ENCODE measurements around the gene B3GNT8.
A peak's percentile ranks its signal among the peaks of the same experiment; 100 is the strongest.
"Not testable (repeated sequence)": the region's sequence is repeated elsewhere in the genome, so short reads cannot be mapped to it uniquely, and the experiment has no call there.

Gene B3GNT8, protein sequence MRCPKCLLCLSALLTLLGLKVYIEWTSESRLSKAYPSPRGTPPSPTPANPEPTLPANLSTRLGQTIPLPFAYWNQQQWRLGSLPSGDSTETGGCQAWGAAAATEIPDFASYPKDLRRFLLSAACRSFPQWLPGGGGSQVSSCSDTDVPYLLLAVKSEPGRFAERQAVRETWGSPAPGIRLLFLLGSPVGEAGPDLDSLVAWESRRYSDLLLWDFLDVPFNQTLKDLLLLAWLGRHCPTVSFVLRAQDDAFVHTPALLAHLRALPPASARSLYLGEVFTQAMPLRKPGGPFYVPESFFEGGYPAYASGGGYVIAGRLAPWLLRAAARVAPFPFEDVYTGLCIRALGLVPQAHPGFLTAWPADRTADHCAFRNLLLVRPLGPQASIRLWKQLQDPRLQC

DNA sequence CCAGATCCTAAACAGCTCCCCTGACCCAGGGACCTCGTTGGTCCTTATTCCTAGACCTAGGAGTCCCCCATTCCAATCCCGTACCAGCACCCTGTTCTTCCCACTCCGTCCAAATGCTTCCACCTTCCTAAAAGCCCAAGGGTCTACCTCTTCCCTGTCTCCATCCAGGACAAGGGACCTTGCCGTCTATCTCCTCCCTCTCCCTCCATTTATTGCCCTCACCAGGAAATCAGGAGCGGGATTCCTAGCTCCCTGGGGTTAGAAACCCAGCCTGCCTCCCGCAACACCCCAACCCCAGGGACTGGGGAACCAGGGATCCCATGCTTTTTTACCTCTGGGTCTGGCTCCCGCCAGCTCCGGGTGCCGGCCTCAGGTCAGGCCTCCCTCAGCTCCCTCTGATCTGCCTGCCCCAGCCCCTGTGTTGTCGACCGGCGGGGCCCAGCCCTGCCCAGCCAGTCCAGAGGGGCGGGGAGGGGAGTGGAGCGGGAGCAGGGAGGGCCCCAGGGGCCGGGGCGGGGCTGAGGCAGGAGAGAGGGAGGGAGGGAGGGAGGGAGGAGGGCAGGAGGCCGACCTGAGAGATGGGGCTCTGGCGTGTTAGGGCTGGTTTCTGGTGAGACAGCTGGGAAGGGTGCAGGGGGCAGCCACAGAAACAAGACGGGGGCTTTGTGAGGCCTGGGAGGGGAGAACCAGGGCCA lies at the start of gene B3GNT8:
TSS of gene B3GNT8 (minus strand) at position 423 of the 695 bp plus-strand sequence. CDS start 596 bp downstream, outside the sequence.
- no peak for DNase-seq

DNA sequence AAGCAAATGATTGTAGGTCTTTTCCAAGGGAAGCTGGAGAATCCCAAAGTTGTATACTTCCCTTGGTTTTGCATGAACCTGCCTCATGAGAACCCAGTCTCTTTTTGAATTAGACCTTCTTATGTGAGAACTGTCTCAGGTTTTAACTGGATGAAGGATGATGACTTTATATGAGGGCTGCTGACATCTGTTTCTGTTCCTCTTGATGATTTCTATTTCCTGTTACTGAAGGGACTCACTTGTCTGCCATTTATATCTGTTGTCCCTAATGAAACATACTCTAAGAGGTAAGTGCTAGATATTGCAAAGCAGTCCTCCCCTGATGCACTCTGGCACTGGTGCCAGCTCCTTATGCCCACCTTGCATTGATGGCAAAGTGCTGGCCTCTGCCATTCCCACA lies 49.4 kb upstream of the B3GNT8 start:
- no peak for DNase-seq

DNA sequence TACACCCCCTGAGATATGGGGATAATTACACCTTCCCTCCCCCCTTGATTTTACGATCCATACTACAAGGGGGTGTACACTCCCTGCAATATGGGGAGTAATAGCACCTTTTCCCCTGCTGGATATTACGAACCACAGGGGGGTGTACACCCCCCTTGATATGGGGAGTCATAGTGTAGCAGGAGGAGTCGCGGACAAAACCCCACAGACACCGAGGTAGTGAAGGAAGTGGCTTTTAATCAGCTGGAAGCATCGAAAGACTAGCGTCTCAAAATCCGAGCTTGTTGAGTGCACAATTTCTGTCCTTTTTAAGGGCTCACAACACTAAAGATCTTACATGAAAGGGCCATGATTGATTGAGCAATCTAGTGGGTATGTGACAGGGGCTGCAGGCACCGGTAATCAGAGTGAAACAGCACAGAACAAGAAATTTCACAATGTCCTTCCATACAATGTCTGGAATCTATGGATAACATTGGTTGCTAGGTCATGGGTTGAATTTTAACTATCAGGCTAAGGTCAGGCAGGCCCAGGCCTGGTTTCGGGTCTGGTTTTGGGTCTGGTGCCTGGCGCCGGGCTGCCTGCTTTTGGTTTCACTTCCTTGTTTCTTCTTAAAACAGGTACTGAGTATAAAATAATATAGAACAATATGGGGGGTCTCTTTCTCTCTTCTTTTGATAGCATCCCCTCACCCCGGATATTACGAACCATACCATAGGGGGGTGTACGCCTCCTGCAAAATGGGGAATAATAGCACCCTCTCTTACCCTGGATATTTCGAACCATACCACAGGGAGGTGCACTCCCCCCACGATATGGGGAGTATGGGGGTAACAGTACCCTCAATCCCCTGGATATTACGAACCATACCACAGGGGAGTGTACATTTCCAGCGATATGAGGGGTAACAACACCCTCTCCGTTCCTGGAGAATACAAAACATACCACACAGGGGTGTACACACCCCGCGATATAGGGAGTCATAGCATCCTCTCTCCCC lies 36.4 kb upstream of the B3GNT8 start:
- DNase-seq: not testable (repeated sequence)

DNA sequence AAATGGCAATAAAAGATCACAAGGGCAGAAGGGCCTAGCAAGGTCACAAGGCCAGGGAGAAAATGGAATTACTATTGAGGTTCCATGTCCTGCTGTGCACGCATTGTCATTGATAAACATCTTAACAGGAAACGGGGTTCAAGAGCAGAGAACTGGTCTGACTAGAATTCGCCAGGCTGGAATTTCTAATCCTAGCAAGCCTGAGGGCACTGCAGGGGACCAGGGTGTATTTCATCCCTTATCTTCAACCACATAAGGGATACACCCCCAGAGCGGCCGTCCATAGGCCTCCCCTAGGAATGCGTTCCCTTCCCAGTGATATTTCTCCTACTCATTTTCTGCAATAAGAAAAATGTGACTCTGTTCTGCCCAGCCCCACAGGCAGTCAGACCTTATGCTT lies 35.3 kb upstream of the B3GNT8 start:
- no peak for DNase-seq

DNA sequence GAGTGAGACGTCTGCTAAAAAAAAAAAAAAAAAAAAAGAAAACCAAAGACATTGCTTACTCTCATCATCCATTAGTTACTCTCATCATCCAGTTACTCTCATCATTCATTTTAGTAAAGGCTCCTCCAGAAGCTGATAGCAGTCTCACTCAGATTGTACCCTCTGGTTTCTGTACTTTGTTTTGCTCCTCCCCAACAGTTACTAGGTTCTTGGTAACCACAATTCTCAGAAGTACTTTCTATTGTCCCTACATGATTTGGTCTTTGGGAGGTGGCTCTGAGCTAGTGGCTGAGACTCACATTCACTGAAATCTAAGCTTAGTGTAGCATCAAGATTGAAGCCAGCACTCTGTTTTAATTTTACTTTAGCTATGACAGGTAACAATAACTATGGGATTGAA lies 30.1 kb upstream of the B3GNT8 start:
- DNase-seq: no peak

DNA sequence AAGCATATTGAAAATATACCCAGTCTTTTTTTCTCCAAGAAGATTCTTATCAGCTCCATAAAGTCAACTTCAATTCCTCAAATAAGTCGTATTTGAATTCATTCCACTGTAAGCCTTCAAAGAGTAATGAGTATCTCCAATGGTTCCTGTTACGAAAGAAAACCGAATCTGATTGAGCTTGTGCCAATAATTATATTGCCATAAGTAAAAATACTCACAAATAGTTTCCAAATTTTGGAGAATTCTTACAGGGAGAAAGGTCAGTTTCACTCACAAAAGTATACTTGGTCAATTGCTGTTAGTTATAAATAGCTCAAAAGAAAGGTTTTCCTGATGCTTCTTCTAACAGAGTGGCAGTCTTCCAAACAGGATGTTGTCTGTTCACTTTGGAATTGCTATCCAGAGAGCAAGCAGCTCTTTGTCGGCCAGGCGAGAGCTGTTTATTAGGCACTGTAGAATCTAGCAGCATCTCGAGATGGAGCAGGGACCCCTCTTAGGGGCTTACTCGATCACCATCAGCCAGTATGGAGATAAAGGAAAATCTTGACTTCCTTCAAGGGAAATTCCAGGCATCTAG lies 29.3 kb upstream of the B3GNT8 start:
- no peak for DNase-seq

DNA sequence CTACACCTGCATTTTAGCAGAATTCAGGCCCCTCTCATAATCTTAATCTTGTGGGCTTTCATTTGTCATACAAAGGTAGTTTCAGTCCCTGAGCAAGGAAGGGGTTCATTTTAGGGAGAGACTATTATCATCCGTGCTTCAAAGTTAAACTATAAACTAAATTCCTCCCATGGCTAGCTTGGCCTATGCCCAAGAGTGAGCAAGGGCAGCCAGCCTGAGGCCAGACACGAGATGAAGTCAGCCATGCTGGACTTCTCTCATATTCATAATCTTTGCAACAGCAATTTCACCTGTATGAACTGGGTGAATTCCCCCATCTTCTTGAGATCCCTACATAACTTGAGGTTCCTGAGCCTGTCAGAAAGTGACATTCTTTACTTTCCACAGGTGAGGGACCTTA lies 28.8 kb upstream of the B3GNT8 start:
- DNase-seq: no peak

DNA sequence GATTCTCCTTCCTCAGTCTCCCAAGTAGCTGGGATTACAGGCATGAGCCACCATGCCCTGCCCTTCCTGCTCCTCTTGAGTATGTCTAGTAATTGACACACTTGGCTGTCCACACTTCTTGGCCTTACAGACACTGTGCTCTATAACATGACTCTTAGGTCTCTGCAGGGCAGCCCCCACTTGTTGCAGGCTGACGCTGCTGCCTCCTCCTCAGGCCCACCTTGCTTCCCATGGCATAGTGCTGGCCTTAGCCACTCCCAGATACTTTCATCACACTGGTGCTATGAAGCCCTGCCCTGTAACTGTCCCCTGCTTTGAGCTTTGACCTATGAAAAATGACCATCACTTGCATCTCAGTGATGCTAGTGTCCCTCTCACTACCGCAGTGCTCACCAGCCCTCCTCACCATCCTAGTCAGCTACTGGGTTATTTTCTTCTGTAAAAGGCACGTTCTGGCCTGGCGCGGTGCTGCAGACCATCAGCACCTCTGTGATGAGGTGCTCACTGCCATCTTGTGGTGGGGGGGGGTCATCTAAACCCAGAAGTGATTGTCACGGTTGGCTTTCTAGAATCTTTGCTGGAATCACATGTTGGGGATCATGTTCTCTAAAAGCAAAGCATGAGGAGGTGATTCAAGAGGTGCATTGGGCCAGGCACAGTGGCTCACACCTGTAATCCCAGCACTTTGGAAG lies 25.6 kb upstream of the B3GNT8 start:
- no peak for DNase-seq

DNA sequence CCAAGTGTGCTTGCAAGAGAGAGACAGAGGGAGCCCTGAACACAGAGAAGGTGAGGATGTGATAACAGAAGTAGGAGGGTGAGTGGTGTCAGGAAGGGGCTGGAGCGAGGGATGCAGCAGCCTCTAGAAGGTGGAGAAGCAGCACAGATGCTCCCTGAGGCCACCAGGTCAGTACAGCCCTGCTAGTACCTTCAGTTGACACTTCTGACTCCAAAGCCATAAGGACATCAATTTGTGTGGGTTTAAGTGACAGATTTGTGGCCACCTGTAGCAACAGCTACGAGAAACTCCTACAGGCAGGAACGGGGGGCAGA lies 22.6 kb upstream of the B3GNT8 start:
- no peak for DNase-seq

DNA sequence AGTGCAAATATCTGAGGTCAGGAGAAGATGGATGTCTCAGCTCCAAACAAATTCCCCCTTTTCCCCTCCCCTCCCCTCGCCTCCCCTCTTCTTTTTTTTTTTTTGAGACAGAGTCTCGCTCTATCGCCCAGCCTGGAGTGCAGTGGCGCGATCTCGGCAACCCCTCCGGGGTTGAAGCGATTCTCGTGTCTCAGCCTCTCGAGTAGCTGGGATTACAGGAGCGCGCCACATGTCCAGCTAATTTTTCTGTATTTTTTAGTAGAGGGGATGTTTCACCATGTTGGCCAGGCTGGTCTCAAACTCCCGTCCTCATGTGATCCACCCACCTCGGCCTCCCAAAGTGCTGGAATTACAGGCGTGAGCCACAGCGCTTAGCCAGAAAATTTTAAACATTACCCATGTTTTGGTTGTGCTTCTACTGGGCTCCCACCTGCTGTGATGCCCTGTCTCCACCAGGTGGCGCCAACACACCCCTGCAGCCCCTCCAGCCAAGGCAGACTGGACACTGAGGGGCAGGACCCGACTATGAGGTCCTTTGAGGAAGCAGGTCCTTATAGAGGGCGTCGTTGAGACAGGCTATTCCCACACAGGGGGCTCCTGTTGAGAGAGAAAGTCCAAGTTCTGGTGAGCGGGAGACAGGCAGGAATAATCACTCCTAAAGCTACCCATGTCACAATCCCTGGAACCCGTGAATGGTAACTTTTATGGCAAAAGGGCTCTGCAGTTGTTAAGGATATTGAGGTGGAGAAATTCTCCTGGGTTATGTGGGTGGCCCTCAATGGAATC lies 22.1 kb upstream of the B3GNT8 start:
- DNase-seq: peak; percentile 30

DNA sequence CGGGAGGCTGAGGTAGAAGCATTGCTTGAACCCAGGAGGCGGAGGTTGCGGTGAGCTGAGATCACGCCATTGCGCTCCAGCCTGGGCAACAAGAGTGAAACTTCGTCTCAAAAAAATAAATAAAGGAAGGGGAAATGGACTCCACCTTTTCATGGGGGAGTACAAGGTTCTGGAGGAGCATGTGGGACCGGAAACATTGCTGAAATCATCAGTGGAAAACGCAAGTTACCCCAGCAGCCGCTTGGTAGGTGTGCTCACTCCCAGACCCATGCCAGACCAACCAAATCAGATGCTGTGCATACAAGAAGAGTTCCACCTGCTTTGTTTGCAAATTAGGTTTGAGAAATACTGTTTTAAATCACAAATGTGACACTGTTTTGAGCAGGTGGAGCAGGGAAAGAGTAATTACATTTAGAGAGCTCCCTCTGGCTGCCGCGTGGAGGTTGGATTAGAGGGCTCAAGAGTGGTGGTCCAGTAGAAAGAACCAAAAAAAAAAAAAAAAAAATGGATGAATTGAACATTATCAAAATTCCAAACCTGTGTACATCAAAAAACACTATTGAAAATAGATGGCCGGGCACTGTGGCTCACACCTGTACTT lies 20.7 kb upstream of the B3GNT8 start:
- no peak for DNase-seq

DNA sequence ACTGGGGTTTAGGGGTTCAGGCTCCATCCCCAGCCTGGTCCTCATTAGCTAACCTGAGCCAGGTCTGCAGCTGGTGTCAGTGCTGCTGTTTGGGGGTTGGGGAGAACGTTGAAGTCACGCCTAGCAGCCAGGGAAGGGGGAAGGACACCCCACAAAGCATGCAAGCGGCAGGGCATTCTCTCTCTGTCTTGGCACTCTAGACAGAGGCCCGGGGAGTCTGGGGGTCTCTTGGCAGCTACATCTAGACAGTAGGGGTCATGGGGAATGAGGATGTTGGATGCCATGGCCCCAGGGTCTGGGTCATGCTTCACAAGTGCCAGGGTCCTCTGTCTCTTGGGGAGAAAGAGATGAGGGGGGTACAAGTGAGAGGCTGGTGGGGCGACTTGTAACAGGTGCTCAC lies 18.4 kb upstream of the B3GNT8 start:
- DNase-seq: no peak

DNA sequence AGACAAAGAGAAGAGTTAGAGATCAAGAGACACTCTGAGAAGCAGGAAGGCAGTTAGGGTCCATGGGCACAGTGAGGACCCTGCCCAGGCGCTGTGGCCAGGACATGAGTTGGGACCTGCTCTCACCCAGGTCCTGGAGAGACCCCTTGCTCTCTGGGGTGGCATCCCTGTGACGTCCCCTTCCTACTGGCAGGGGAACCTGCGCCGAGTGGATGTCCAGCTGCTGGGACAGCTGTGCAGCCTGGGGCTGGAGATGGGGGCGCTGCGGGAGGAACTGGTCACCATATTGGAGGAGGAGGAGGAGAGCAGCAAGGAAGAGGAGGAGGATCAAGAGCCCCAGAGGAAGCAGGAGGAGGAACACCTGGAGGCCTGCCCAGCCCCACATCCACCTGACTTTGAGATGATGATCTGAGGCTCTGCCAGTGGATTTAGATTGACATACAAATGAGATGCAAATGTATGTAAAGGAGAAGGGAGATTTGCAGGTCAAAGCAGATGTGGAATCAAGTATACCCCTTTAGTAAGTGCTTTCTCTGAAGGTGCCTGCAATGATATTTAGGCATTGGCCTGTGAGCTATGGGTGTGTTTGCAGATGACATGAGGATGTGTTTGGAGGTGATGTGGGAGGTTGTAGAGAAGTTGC lies 16.8 kb upstream of the B3GNT8 start:
- no peak for DNase-seq

DNA sequence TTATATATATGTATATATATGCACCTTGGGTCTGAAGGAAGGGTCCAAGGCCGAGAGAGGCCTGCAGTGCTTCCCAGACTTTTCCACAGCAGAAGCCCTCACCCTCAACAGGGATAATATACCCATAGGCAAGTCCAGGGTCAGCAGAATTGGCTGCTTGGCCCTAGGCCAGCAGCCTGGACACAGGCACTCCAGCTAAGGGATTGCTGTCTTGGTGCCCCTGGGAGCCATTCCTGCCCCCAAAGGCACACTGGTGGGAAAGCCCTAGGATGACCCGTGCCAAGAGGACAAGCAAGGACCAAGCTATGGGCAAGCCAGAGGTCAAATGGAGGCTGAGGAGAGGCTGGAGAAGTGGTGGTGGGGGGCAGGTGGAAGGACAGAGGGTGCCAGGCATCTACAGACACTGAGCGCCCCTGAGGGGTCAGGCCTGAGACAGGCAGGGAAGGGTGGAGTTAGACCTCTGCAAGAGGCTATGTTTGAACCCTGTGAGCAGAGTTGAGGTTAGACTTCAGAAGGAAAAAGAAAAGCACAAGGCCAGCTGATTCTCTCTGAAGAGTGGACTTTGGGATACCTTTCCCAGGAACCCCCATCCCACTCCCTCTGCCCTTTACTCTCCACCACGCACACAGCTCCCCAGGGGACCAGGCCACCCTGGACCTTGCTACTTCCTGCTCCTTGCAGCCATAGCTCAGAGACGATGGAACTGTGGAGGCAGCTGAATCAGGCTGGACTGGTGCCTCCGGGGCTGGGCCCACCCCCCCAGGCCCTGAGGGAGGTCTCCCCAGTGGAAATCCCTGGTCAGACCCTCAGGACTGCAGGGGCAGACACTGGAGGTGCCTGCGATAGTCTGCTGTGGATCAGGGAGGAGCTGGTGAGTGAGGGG lies 15.5 kb upstream of the B3GNT8 start, which contains the start of gene ERICH4:
TSS of gene ERICH4 (plus strand) at position 684 of the 883 bp plus-strand sequence. CDS start at position 698, 14 bp downstream.
- DNase-seq: no peak

DNA sequence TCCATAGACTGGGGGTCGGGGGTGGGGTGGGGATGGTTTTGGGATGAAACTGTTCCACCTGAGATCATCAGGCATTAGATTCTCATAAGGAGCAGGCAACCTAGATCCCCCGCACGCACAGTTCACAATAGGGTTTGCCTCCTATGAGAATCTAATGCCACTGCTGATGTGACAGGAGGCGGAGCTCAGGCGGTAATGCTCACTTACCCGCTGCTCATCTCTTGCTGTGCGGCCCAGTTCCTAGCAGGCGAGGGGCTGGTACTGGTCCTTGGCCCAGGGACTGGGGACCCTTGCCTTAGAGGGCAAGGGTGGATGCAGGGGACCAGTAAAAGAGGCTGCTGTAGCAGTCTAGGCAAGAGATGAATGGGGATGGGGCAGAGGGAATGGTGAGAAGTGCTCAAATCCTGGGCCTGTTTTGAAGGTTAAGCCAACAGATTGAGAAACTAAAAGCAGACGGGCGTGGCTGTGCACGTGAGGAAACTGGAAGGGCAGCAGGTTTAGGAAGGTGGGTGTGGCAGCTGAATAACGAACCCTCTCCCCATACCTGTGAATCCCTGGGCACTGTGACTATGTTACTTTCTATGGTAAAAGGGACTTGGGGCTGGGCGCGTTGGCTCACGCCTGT lies 14.3 kb upstream of the B3GNT8 start:
- DNase-seq: no peak

DNA sequence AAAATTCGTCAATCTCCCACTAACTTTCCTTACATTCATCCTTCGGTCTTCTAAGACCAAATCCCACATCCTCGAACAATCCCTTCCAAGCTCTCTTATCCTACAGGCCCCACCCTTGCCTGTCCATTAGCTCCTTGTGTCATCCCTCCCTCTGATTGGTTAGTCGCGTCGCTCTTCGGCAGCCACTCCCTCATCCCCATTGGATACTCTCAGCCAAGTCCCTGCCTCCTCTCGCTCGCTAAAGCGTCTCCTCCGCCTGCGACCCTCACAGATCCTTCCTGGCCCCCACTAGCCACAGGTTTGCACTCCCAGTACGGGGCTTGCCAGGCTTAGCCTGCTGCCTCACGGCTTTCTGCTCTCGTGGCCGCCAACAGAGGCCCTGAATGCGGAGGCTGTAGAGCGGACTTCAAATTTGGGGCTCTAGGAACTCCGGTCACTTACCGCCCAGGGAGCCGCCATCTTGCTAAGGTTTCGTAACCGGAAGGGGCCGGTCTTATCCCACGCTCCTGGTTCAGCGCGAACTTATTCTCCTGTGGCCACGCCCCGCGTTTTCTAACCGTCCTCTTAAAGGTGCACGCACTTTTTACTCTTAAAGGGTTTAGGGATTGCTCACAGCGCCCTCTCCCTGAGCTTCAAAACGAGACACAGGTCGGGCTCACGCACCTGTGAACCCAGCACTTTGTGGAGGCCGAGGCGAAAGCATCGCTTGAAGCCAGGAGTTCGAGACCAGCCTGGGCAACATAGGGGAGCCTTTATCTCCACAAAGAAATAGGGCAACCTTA lies 12.5 kb upstream of the B3GNT8 start, which contains the start of gene DMAC2:
TSS of gene DMAC2 (minus strand) at position 472 of the 782 bp plus-strand sequence. CDS start at position 459, 13 bp downstream.
- peak; percentile 94 for DNase-seq

DNA sequence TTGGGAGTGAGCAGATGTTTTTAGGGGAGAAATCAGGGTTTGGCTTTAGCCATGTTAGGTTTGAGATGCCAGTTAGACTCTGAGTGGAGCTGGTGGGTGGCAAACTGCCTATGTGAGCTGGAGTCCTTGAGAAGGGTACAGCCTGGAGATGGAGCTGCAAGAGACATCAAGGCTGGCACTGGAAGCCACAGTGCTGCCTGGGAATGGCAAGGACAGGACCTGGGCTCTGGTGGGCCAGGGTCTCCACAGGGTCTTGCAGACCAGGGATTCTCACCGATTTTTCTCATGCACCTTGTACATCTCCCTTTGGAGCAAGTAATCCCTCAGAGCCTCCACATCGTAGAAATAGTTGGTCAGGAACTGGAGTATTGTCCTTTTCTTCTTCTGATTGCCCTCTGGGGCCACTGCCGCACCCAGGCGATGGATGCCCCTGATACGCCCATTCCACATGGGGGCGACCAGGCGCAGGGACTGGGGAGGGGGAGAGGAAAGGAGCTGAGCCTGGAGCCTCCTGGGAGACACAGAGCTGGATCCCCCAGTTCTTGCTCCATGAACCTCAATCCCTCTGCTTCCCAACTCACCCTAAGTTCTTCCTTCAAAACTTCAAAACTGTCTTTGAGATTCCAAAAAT lies 10.9 kb upstream of the B3GNT8 start:
- DNase-seq: no peak

DNA sequence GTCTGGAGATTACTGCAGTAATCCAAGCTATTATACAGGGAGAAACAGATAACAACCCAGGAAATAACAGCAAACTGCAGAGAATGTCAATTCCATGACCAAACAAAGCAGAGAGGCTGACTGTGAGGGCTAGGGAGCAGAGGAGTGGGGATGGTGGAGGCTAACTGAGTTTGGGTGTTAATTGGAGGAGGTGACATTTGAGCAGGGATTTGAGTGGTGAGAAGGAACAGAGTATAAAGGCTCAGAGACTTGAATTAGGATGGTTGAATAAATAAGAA lies 9.4 kb upstream of the B3GNT8 start:
- DNase-seq: no peak
